ENCODE results near the gene MRPS2.
A peak's percentile ranks its signal among the peaks of the same experiment; 100 is the strongest.
"Not testable (repeated sequence)": the region's sequence is repeated elsewhere in the genome, so short reads cannot be mapped to it uniquely, and the experiment has no call there.

MRPS2 gene

DNA sequence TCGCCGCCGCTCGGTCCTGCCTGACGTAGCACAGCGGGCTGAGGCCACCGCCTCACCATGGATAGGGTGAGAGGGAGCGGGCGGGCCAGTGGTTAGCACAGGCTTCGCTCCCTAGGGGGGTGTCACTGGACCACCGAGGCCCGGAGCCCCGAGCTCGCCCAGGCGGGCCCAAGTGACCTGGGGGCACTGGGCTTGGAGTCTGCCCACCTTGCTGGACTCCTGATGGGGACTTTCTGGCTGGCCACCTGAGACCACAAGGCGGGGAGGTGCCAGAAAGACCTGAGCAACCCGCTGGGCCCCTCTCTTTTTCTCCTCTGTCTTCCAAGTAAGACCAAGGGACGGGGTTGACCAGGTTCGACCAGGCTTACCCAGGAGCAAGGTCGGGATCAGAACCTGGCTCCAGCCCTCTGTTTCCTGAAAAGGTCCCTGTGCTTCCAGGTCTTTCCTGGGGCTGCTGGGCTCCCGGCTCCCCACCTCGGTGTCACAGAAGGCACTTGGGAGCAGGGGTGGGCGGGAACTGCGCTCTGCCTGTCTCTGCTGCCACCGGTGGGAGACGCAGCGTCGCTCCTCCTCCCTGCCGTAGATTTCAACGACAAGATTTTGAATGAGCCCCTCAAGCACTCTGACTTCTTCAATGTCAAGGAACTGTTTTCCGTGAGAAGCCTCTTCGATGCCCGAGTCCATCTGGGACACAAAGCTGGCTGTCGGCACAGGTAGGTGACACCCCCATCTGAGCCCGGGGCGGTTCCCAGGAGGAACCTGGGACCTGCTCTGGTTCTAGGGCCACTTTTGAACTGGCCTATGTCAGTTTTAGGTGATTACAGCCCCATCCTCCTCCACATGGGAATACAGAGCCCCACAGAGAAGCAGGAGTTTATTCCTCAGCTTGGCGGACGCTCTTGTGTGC, 1.0 kb downstream of the MRPS2 start:
- DNase-seq (ENCODE audit: low read depth): no peak

DNA sequence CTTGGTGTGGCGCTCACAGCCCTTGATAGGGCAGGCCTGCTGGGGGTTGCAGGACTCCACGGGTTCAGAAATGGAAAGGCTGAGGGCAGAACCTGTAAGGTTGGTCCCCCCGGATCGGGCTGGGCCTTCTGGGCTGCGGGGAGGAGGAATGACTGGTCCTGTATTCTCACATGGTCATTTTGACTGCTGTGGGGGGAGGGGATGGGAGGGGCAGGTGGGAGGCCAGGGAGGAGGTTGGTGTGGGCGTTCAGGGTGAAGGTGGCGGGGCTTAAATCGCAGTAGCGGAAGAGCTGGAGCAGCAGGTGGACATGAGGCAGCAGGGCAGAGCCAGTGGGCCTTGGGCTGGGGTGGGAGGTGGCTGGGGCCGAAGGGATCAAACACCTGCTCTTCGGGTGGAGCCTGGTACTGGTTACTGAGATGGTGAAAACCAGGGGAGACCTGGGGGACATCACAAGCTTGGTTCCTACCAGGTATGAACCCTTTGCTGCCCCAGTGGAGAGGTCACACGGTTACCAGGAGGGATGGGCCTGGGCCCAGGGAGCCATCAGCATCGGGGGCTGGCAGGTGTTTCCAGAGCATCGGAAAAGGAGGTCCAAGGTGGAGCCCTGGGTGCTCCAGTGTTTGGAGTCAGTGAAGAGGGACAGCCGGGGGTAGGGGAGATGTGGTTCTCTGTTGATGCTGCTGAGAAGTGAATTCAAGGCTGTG, 1.8 kb downstream of the MRPS2 start:
- no peak for DNase-seq (ENCODE audit: low read depth)

DNA sequence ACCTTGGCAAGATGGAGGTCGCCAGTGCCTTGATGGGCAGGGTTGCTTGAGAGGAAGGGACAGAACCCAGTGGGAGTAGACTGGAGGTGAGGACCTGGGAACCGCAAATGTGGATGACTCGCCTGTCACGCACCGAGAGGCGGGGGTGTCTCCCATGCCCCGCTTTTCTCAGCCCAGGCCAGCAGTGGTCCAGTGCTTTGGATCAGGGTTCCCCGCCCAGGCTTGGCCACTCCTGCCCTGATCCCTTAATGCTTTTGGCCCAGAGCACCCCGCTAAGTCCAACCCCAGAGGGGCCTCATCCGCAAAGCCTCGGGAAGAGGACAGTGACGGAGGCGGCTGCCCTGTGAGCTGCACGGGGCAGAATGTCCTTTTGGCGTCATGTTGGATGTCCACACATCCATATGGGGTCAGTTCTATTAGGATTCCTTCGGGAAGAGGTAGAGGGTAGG, 2.4 kb downstream of the MRPS2 start:
- DNase-seq (ENCODE audit: low read depth): no peak

DNA sequence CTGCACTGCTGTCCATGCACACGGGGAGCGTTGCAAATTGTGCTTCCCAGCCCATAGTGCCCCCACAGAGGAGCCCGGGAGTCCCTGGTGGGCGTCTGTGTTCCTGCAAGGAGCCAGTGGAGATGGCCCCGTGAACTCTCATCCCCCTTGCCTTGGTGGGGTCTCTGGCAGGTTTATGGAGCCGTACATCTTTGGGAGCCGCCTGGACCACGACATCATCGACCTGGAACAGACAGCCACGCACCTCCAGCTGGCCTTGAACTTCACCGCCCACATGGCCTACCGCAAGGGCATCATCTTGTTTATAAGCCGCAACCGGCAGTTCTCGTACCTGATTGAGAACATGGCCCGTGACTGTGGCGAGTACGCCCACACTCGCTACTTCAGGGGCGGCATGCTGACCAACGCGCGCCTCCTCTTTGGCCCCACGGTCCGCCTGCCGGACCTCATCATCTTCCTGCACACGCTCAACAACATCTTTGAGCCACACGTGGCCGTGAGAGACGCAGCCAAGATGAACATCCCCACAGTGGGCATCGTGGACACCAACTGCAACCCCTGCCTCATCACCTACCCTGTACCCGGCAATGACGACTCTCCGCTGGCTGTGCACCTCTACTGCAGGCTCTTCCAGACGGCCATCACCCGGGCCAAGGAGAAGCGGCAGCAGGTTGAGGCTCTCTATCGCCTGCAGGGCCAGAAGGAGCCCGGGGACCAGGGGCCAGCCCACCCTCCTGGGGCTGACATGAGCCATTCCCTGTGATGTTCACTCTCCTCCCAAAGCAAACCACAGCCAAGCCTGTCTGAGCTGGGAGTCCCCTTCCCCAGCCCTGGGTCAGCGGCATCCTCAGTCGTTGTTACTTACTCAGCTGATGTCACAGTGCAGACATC, 3.1 kb downstream of the MRPS2 start:
- DNase-seq (ENCODE audit: low read depth): no peak

DNA sequence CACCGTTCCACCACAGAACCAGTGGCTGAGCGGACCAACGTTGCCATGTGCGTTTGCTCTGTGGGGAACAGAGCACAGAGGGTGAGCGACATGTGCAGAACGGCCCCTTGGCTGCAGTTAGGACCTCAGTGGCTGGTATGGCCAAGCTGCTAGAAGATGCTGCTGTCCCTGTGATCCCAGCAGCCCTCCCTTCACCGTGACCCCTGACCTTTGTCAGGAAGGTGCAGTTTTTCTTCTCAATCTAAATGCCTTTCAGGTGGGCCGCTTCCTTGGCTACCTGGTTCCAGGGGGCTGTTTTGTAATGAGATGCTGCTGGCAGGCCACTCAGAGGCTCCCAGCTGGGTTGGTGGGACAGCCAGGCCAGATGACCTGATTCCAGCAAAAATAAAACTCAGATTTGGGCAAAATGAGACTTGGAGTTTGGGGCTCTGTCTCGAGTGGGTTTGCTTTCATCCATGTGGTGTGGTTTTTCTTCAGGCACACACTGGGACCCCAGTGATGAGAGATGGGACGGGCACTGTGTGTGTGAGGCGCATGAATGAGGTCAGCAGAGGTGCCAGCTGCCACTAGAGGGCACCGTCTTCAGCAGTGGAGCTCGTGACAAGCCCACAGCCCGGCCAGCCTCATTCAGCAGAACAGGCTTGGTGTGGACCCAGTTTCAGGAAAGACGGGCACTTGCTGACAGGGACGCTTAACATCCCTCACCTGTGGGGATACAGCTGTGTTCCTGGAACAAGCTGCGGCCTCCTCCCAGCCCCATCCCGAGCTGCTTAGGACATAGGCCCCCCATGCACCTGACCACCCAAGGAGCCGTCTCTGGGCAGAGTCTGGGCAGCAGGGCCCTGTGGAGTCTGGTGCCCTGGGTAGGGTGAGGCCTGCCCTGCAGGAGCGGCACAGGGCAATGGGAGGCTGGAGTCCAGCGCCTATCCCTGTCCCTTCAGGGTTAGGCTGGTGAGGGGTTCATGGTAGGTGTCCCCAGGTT, 4.1 kb downstream of the MRPS2 start:
- peak; percentile 42 for DNase-seq (ENCODE audit: low read depth)

DNA sequence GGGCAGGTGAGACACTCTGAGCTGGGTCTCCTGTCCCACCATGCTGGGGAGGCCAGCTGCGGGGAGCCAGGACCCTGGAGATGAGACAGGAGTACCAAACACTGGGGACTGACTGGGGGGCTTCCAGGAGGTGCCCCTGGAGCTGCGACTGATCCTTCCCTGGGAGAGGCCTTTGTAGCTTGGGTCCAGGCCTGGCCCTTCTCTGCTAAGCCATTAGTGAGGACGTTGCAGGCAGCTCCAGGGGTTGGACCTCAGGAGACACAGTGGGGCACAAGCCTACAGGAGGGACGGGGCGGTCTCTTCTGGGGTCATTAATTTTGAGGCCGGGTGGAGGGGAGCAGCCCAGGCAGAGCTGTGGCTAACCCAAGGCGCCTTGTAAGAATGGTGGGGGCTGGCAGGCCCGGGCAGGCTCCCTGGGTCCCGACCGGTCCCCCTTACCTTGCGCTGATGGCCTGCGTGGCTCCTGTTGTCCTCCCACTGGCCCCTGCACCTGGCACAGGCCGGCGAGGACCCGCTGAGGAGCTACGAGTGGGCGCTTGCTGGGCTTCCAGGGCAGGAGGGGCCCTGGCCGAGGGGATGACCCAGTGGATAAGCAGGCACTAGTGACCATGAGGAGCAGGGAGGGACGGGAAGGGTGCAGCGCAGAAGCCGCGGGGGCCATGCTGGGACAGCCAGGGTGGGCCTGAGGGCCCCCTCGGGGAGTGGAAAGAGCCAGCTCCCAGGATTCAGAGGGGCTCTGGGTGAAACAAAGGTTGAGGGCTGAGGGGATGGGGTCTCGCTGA, 5.1 kb downstream of the MRPS2 start:
- DNase-seq (ENCODE audit: low read depth): no peak

DNA sequence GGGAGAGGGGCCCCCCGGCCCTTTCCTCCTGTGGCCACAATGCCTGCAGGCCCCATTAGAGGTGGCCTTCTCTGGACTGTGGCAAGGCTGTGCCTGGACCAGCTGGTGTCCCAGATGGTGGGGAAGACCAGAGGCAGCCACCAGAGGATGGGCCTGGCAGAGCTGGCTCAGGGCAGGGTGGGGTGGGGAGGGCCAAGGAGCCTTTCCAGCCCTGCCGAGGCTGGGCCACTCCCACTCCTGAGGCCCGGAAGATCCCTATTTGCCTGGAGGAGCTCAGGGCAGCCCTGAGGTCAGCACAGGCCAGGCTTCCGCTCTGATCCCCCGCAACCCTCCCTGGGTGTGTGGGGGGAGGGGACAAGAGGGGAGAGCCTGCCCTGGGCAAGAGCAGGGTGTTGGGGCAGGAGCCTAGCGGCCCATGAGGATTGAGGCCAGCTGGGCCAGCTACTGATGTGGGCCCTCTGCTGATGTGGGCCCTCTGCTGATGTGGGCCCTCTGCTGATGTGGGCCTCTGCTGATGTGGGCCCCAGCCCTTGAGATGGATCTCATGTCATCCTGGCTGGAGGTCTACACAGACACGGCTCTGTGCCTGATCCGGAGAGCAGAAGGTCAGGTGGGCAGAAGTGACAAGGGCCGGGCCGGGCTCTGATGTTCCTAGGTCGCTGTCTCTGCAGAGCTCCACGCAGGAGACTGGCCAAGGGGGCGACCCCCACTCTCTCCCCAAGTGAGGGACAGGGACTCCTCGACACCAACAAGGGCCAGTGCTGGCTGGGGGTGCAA, 6.0 kb downstream of the MRPS2 start:
- DNase-seq (ENCODE audit: low read depth): no peak

DNA sequence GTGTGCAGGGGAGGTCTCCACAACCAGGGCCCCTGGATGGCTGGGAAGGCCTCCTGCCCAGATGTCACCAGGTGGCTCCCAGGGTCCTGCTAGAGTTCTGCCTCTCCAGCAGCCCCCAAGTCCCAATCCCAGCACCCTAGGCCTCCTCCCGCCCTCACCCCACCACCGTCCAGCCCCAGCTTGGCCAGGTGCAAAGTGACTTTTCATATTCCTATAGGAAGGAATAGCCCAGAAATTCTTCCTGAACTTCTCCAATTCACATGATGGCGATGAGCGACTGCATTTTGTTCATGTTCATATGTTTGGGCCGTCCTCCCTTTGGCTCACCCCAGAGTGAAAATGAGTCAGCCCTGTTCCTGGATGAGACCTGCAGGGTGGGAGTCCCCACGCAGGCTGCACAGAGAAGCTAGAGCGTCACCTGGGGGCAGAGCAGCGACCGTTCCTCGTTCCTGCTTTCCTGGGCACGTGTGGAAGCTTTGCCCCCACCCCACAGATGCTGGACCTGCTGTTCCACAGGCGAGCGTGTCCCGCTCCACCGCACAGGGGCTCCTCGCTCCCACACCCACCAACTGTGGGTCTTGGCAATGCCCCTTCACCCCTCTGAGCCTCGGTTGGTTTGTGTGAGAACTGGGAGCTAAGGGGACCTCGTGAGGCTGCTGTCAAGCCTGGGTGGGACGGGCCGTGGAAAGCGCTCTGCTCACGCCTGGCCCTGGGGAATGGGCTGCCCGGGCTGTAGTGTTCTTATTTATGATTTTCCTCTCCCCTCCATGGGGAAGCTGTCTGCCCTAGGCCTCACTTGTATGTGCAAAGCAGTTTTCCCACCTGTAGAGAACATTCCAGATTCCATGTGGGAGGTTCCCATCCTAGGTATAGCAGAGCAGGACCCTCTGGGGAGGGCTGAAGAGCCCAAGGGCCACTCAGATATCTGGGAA, 6.9 kb downstream of the MRPS2 start:
- DNase-seq (ENCODE audit: low read depth): no peak

DNA sequence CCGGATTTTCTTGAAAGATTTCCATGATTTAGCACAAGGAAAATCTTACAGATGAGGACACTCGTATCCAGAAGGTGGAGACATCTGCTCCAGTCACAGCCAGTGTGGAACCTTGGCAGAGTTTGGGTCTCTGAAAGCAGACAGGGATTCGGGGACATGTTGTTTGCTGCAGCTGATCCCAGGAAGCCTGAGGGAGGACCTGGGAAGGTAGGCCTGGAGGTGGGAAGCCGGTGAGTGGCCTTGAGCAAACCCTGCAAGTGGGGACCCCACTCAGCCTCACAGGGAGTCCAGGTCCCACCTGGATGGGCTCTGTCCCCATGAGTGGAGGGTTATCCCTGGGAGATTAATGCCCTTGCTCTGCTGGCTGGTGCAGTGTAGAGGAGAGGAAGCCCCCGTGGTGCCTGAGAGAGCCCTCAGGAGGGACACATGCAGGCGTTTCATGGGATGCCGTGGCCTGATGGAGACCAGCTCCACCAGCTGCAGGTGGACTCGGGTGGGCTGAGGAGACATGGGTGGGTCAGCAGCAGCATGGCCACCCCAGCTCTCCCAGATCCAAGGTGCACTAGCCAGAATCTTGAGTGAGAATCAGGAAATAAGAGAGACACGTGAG, 7.8 kb downstream of the MRPS2 start:
- no peak for DNase-seq (ENCODE audit: low read depth)

DNA sequence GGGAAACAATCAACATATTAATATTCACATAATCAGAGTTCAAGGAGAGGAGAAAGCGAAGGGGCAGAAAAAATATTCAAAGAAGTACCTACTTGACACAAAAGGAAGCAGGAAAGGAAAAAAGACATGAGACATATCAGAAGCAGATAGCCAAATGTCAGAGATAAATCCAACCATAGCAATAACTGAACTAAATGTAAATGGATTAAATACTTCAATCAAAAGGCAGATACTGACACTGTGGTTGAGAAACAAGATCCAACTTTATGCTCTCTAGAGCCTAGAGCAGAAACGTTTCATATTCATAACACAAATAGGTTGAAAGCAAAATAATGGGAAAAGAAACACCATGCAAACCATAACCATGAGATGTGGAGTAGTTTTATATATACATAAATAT, 9.0 kb downstream of the MRPS2 start:
- DNase-seq (ENCODE audit: low read depth): no peak

DNA sequence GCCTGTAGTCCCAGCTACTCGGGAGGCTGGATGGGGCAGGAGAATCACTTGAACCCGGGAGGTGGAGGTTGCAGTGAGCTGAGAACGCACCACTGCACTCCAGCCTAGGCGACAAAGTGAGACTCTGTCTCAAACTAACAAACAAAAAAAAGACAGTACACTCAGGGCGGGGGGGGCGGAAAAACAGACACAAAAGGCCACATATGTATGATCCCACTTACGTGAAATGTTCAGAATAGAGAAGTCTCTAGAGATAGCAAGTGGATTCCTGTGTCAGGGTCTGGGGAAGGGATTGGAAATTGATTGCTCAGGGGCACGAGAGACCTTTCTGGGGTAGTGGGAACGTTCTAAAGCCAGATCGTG, 11.7 kb downstream of the MRPS2 start:
- DNase-seq (ENCODE audit: low read depth): no peak

DNA sequence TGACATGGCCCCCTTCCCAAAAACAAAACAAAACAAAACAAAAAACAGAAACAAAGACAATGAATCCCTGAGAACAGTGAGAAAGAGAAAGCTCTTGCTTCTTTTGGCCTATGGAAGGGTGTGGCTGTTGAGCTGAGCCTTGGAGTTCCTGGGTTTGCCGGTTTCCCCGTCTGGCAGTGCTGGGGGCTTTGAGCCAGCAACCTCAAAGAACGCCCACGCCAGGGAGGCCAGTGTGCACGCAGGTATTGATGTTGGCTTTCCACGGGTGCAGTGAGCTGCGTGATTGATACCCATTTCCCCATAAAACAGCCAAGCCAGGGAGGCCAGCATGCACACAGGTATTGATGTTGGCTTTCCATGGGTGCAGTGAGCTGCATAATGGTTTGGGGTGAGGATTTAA, 12.4 kb downstream of the MRPS2 start:
- DNase-seq (ENCODE audit: low read depth): no peak

DNA sequence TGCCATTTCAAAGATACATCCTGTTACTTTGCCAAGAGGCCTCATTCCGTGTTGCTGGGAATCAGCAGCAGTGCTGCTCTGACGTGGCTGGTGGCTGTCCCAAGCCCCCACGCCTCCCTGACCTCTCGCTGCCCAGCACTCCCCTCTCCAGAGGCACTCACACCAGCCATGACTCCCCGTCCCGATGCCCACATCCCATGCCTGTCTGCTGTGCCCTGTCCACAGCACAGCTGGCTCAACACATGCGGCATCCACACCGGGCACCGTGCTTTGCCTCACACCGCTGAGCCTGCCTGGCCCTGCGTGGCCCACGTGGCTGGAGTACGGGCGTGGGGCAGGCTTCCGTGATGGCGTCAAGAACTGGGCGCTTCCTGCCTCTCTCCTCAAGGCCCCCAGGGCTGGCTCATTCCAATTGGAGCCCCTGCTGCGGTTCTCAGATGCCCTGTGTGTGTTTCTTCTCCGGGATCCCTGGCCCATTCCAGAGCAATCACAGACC, 12.9 kb downstream of the MRPS2 start:
- DNase-seq (ENCODE audit: low read depth): no peak

DNA sequence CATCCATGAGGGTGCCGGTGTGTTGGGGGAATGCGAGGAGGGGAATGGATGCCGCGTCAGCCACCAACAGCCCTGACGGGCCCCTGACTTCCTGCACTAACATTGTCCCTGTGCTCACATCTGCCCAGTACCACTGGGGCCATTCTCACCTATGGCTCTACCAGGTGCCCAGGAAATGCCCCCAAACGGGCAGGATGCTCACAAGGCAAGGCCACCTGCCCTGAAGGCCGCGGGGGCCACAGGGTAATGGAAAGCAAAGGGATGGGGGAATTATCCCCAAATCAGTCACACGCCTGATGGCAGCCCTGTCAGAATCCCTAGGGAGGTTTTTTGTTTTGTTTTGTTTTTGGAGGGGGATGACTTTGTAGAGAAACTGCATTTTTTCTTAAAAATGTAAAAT, 13.4 kb downstream of the MRPS2 start:
- not testable (repeated sequence) for DNase-seq (ENCODE audit: low read depth)

DNA sequence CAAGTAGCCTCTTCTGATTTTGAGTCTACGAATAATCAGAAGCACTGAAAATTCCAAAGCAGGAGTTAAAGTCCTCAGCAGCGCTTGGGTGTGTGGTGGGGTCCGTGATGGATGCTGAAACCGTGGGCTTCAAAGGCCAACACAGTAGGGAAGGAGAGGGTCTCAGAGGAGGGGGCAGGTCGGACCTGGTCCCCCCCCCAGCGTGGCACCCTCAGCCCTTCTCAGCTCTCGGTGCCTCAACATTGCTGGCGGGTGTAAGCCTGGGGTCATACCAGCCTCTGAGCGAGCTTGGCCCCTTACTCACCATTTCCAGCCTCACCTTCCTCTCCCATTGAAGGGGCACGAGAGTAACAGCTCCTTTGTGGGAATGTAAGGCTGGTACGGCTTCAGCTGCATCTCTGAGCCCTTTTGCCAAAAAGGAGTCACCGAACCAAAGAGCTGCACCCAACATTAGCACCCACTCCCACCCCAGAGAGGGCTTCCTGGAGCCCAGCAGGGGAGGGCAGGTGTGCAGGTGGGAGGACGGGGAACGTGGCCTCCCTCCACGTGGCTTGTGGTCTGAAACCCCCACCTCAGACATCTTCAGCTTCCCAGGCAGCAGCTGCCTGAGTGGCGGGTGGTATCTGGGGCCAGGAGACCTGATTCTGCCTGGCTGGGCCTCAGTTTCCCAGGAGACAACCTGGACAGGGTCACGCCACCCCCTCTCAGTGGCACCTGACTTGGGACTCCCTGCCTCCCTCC, 14.0 kb downstream of the MRPS2 start:
- no peak for DNase-seq (ENCODE audit: low read depth)

DNA sequence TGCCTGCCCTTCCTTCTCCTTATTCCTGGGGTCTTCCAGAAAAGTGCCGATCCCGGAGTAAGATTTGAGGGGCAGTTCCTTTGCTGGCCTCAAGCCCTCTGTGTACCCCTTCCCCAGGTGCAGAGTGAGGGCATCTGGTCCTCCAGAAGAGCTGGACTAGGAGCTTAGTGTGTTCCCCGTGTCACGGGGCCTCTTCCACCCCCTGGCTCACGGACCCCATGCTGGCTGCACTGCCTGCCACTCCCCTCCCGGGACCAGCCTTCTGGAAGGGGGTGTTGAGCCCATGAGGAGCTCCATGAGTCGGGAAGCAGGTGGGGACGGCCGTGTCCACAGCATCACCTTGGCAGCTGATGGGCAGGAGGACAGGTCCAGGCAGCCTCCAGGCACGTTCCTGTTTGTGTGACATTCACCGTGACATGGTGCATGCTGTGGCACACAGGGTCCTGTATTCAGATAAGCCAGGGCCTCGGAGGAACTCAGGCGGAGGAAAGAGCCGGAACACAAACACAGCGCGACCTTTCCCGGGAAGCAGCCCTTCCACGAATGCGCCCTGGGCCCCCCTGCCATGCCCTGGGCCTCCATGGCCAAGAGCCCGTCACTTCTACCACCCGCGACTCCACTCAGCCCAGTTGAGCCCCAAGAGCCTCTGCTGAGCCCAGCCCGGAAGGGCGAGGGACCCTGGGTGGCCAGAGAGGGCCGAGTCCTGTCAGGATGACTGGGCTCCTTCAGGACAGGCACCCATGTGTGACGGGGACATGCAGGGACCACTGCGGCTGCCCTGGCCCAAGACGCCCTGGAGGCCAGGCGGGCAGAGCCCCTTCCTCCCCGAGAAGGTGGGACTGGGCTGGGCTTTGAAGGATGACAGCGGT, 14.8 kb downstream of the MRPS2 start:
- DNase-seq (ENCODE audit: low read depth): no peak

All from stimulated activated CD4-positive, alpha-beta T cell treated with anti-CD3 and anti-CD28 coated beads, Interleukin-2, amount 100 ng/mL, for 4 hours (primary cell).